Measurements from ENCODE around the gene KCNQ1. TPM values are rescaled to one million over a fixed set of nuclear protein-coding genes. Genes with fewer than 3 reads are reported as not detected.

The KCNQ1 gene
- polyA plus RNA-seq, 1 donor from 2014 or later: not detected

- H3K4me2 ChIP-seq (ENCODE audit: low read length): no peak overlapping the region
- H2AFZ ChIP-seq (ENCODE audit: low read depth, low read length): no peak overlapping the region
- no peaks in the 10 kb centered on the region for H3K27me3 ChIP-seq (ENCODE audit: insufficient read depth, low read depth, low read length)
- H3K9me2 ChIP-seq (ENCODE audit: insufficient read depth, low read length): no peaks in the 10 kb centered on the region
- H3K79me2 ChIP-seq (replicated peaks; ENCODE audit: insufficient read depth, low read length): no peaks in the 10 kb centered on the region
- H3F3A ChIP-seq (ENCODE audit: insufficient read depth, low read length, poor library complexity, severe bottlenecking): no peaks in the 10 kb centered on the region
- H3K27ac ChIP-seq (ENCODE audit: low read length): no peak overlapping the region
- H4K20me1 ChIP-seq (ENCODE audit: insufficient read depth): no peaks in the 10 kb centered on the region
- H3K4me3 ChIP-seq (ENCODE audit: low read length): no peak overlapping the region
- no peaks in the 10 kb centered on the region for H3K36me3 ChIP-seq (ENCODE audit: insufficient read depth, low read length)
- no peak for TF ChIP-seq EP300 (conservative IDR thresholded peaks at IDR 0.05; ENCODE audit: poor library complexity, severe bottlenecking)
- TF ChIP-seq SMC3 (conservative IDR thresholded peaks at IDR 0.05; ENCODE audit: poor library complexity): no peak
- TF ChIP-seq CTCF (IDR thresholded peaks at IDR 0.05; ENCODE audit: poor library complexity, severe bottlenecking): no peak
- no peak for TF ChIP-seq REST (IDR thresholded peaks at IDR 0.05; ENCODE audit: borderline replicate concordance)
- TF ChIP-seq POLR2AphosphoS5 (IDR thresholded peaks at IDR 0.05): no peak
- no peak for TF ChIP-seq TAF1 (IDR thresholded peaks at IDR 0.05; ENCODE audit: low read depth)
- no peak for TF ChIP-seq EZH2 (IDR thresholded peaks at IDR 0.05; ENCODE audit: borderline replicate concordance, insufficient read depth, low read length, poor library complexity, severe bottlenecking)
- no peak for TF ChIP-seq RAD21 (conservative IDR thresholded peaks at IDR 0.05)
- no peak for TF ChIP-seq MXI1 (conservative IDR thresholded peaks at IDR 0.05; ENCODE audit: poor library complexity, severe bottlenecking)
- no peak overlapping the region for H3K9ac ChIP-seq (ENCODE audit: low read length)
- H3K9me3 ChIP-seq (ENCODE audit: low read length): no peaks in the 10 kb centered on the region
Measured at GRCh38 chr11:2466869-2467694, 22.3 kb downstream of the KCNQ1 start.

- H4K20me1 ChIP-seq (ENCODE audit: insufficient read depth): no peaks in the 10 kb centered on the region
- no peak overlapping the region for H3K4me3 ChIP-seq (ENCODE audit: low read length)
- no peaks in the 10 kb centered on the region for H3K9me2 ChIP-seq (ENCODE audit: insufficient read depth, low read length)
- no peaks in the 10 kb centered on the region for H3K79me2 ChIP-seq (replicated peaks; ENCODE audit: insufficient read depth, low read length)
- H3K9ac ChIP-seq (ENCODE audit: low read length): no peak overlapping the region
- no peak for TF ChIP-seq TAF1 (IDR thresholded peaks at IDR 0.05; ENCODE audit: low read depth)
- TF ChIP-seq MXI1 (conservative IDR thresholded peaks at IDR 0.05; ENCODE audit: poor library complexity, severe bottlenecking): no peak
- TF ChIP-seq SMC3 (conservative IDR thresholded peaks at IDR 0.05; ENCODE audit: poor library complexity): no peak
- no peak for TF ChIP-seq EZH2 (IDR thresholded peaks at IDR 0.05; ENCODE audit: borderline replicate concordance, insufficient read depth, low read length, poor library complexity, severe bottlenecking)
- no peak for TF ChIP-seq EP300 (conservative IDR thresholded peaks at IDR 0.05; ENCODE audit: poor library complexity, severe bottlenecking)
- no peak for TF ChIP-seq POLR2AphosphoS5 (IDR thresholded peaks at IDR 0.05)
- no peak for TF ChIP-seq REST (IDR thresholded peaks at IDR 0.05; ENCODE audit: borderline replicate concordance)
- TF ChIP-seq RAD21 (conservative IDR thresholded peaks at IDR 0.05): no peak
- no peaks in the 10 kb centered on the region for H3K9me3 ChIP-seq (ENCODE audit: low read length)
- H3K27ac ChIP-seq (ENCODE audit: low read length): no peak overlapping the region
- no peaks in the 10 kb centered on the region for H3F3A ChIP-seq (ENCODE audit: insufficient read depth, low read length, poor library complexity, severe bottlenecking)
- no peak overlapping the region for H2AFZ ChIP-seq (ENCODE audit: low read depth, low read length)
- H3K36me3 ChIP-seq (ENCODE audit: insufficient read depth, low read length): no peaks in the 10 kb centered on the region
- no peak overlapping the region for H3K4me2 ChIP-seq (ENCODE audit: low read length)
- H3K27me3 ChIP-seq (ENCODE audit: insufficient read depth, low read depth, low read length): no peaks in the 10 kb centered on the region
Measured at GRCh38 chr11:2467695-2468055, 22.9 kb downstream of the KCNQ1 start.

Data from neural cell (in vitro differentiated cells).